Bronchial epithelial cell (primary cell): Measurements from ENCODE around the gene NXN. TPM values are rescaled to one million over a fixed set of nuclear protein-coding genes. Genes with fewer than 3 reads are reported as not detected.
A peak's percentile ranks its signal among the peaks of the same experiment; 100 is the strongest.

Experiments used
- DNase-seq: peaks from one replicate; pipeline ENCODE4 v3.0.0-alpha.2; 2010; ENCODE audit warnings: low read depth
- FAIRE-seq: peaks from 2 replicates; lab custom pipeline; 2011; peaks lifted over from hg19 to GRCh38; lab: Jason Lieb, UNC
- H3K27me3 ChIP-seq: 2 replicates; pipeline ENCODE4 v1.5.1; 2011; ENCODE audit warnings: low read length; ENCODE audit not compliant: control insufficient read depth, insufficient read depth
- H3K36me3 ChIP-seq: 2 replicates; pipeline ENCODE4 v1.5.1; 2011; ENCODE audit warnings: low read length; ENCODE audit not compliant: control insufficient read depth, insufficient read depth
- H3K4me3 ChIP-seq: 2 replicates; pipeline ENCODE4 v1.5.1; 2011; ENCODE audit warnings: mild to moderate bottlenecking, low read depth, low read length, control low read depth
- total RNA-seq: library from RNA; depleted of rRNA; stranded (reverse); fragments of >200 nt; gene quantifications from 2 replicates; pipeline ENCODE4 v1.2.1, GENCODE V29; 2014
- TF ChIP-seq, protein P1 (sequence below): IDR thresholded peaks from 2 replicates; pipeline ENCODE4 v1.5.1; 2011; ENCODE audit warnings: mild to moderate bottlenecking, moderate library complexity, low read length, control low read depth, inconsistent platforms; ENCODE audit not compliant: insufficient read depth, severe bottlenecking

The NXN gene
- total RNA-seq, 1 donor from 2014 or later = 70.3 TPM

DNA sequence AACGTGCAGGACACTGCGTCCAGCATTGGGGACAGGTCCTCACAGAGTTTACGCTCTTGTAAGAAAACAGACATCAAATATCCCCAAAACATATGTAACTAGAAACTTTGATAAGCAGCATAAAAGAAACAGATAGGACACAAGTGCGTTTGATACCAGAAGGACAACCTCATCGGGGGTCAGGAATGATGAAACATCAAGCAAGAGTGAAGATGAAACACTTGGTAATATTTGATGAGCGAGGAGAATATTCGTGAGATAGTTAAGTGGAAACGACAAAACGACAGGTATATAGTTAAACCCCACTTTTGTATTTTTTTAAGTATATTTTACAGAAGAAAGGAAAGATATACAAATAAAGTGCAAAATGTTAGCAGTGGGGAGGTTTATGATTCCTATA lies 55.9 kb downstream of the NXN start:
- Histone ChIP-seq H3K36me3 (peaks cover 3% of the 10 kb centered on the region), H3K27me3 (no peaks in the 10 kb centered on the region), H3K4me3 (no peak overlapping the region)
- TF ChIP-seq, protein P1, sequence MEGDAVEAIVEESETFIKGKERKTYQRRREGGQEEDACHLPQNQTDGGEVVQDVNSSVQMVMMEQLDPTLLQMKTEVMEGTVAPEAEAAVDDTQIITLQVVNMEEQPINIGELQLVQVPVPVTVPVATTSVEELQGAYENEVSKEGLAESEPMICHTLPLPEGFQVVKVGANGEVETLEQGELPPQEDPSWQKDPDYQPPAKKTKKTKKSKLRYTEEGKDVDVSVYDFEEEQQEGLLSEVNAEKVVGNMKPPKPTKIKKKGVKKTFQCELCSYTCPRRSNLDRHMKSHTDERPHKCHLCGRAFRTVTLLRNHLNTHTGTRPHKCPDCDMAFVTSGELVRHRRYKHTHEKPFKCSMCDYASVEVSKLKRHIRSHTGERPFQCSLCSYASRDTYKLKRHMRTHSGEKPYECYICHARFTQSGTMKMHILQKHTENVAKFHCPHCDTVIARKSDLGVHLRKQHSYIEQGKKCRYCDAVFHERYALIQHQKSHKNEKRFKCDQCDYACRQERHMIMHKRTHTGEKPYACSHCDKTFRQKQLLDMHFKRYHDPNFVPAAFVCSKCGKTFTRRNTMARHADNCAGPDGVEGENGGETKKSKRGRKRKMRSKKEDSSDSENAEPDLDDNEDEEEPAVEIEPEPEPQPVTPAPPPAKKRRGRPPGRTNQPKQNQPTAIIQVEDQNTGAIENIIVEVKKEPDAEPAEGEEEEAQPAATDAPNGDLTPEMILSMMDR = no peak
- DNase-seq = no peak
- no peak for FAIRE-seq

DNA sequence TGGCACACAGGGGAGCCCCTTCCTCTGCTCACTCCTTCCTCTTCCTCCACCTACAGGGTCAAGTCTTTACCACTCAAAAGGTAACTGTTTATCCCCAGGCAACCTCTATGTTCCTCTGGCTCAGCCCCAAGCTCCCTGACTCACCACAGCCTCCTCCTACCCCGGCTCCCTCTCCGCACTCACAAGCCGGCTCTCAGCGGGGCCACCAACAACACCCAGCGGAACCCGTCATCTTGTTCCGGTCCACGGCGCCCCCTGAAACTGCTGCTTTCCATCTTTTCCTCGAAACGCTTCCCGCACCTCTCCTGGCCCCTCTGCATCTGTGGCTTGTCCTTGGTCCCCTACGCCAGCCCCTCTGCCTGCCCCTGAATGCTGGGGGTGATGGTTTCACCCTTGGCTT lies 58.4 kb downstream of the NXN start:
- Histone ChIP-seq H3K4me3 (no peak overlapping the region), H3K27me3 (no peaks in the 10 kb centered on the region), H3K36me3 (peaks cover 3% of the 10 kb centered on the region)
- FAIRE-seq (no peak), DNase-seq (peak; percentile 77)
- TF ChIP-seq, protein P1 = no peak

DNA sequence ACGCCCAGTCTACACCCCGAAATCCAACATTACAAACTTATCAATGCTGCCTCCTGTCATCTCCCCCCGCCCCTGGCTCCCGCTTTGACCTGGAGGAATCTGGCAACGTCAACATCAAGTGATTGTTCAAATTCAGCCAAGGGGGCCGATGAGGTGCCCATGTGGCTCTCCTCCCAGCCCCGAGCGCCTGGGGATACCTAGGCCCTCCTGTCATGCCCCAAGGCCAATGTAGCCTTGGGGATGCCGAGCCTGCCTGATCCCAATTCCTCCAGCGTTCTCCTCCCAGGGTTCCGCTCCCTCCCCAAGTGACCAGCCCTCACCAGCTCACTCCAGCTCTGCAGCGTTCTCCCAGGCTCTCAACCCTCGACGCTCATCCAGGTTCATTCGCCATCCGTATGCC lies 59.4 kb downstream of the NXN start:
- Histone ChIP-seq H3K36me3 (peaks cover 3% of the 10 kb centered on the region), H3K27me3 (no peaks in the 10 kb centered on the region), H3K4me3 (no peak overlapping the region)
- DNase-seq = no peak
- TF ChIP-seq, protein P1 = no peak
- FAIRE-seq = no peak

DNA sequence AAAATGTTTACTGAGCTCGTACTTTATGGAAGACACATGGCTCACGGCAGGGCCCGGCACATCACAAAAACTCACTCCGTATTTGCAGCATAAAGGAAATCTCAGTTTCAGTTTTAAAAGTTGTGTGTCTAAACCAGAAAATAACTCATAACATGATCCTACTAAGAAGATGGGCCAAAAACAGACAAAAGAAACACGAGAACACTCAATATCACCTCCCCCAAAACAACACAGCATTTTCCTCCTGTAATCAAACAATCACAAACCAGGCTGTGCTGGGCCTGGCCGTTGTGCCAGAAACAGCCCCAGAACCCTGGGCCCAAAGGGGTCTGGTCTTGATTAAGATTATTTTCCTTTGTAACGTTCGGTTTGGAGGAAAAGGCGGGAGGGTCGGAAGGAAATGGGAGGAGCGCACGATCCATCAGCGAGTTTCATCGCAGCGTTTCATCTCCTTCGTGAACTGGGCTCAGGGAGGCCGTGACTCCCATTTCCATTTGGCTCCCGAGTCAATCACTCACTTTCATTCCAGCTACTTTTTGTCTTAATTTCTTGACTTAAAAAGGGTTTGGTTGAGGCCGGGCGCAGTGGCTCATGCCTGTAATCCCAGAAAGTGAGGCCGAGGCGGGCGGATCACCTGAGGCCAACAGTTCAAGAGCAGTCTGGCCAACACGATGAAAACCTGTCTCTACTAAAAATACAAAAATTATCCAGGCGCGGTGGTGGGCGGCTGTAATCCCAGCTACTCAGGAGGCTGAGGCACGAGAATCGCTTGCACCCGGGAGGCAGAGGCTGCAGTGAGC lies 61.4 kb downstream of the NXN start:
- Histone ChIP-seq H3K4me3 (no peak overlapping the region), H3K36me3 (peaks cover 6% of the 10 kb centered on the region), H3K27me3 (no peaks in the 10 kb centered on the region)
- FAIRE-seq (no peak), DNase-seq (no peak)
- TF ChIP-seq, protein P1 = no peak

DNA sequence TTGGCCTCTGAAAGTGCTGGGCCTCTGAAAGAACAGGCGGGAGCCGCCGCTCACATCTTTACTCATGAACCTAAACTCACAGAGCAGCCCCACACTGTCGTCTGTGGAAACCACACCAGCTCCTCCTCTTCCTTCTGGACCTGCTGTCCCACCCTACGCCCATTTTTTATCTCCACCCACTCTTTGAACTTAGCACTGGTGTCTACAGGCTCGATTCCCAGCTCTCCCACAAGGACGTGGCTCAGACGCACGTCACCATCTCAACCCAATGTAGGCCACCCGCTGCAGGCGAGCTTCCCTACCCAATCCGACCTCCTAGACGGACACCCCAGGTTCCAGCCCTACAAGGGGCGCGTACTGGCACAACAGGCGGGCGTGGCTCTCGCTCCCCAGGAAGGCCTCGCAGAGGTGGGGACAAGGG lies 62.2 kb downstream of the NXN start:
- FAIRE-seq (no peak), DNase-seq (no peak)
- Histone ChIP-seq H3K36me3 (peaks cover 3% of the 10 kb centered on the region), H3K4me3 (no peak overlapping the region), H3K27me3 (no peaks in the 10 kb centered on the region)
- TF ChIP-seq, protein P1 = no peak
